GM23338 (cell line): ENCODE data around the gene TMEM30B. TPM values are rescaled to one million over a fixed set of nuclear protein-coding genes. Genes with fewer than 3 reads are reported as not detected.

Experiments
- ATAC-seq: fragments of 200-7000 bp; cut with Tn5 transposase; 3 replicates; pipeline ENCODE4 v1.9.1; 2020
- DNase-seq: peaks from one replicate; pipeline ENCODE4 v3.0.0-alpha.2; 2015; ENCODE audit warnings: low spot score
- H2AFZ ChIP-seq: fragments of 200-600 bp; sonication (generic); 2 replicates; pipeline ENCODE4 v1.8.0; 2016; ENCODE audit warnings: antibody characterized with exemption, mild to moderate bottlenecking, moderate library complexity
- H3F3A ChIP-seq: fragments of 200-600 bp; sonication (generic); replicated peaks from 2 replicates; pipeline ENCODE4 v1.8.0; 2017; ENCODE audit warnings: antibody characterized with exemption, mixed run types, low read depth
- H3K27ac ChIP-seq: fragments of 200-600 bp; sonication (generic); 2 replicates; pipeline ENCODE4 v1.6.1; 2016; ENCODE audit warnings: low read depth
- H3K27me3 ChIP-seq: fragments of 200-600 bp; sonication (generic); 2 replicates; pipeline ENCODE4 v1.8.0; 2016; ENCODE audit warnings: mild to moderate bottlenecking, mixed run types, moderate library complexity; ENCODE audit not compliant: insufficient read depth
- H3K36me3 ChIP-seq: fragments of 200-600 bp; sonication (generic); 2 replicates; pipeline ENCODE4 v1.8.0; 2016; ENCODE audit warnings: mild to moderate bottlenecking; ENCODE audit not compliant: insufficient read depth
- H3K4me1 ChIP-seq: fragments of 200-600 bp; sonication (generic); 2 replicates; pipeline ENCODE4 v1.8.0; 2016; ENCODE audit warnings: mild to moderate bottlenecking, moderate library complexity; ENCODE audit not compliant: insufficient read depth
- H3K4me2 ChIP-seq: fragments of 200-600 bp; sonication (generic); 2 replicates; pipeline ENCODE4 v1.7.1; 2017; ENCODE audit warnings: mixed run types
- H3K4me3 ChIP-seq: fragments of 200-600 bp; sonication (generic); 2 replicates; pipeline ENCODE4 v1.6.1; 2016; ENCODE audit warnings: mixed run types
- H3K79me2 ChIP-seq: fragments of 200-600 bp; sonication (generic); replicated peaks from 2 replicates; pipeline ENCODE4 v1.8.0; 2017; ENCODE audit warnings: mild to moderate bottlenecking; ENCODE audit not compliant: insufficient read depth
- H3K9me2 ChIP-seq: fragments of 200-600 bp; sonication (generic); 2 replicates; pipeline ENCODE4 v1.8.0; 2017; ENCODE audit not compliant: insufficient read depth
- H4K20me1 ChIP-seq: fragments of 200-600 bp; sonication (generic); replicated peaks from 2 replicates; pipeline ENCODE4 v1.8.0; 2017; ENCODE audit warnings: mild to moderate bottlenecking; ENCODE audit not compliant: insufficient read depth
- H3K27ac Mint-ChIP-seq: 2 replicates; pipeline ENCODE4 v1.8.0; 2020; ENCODE audit warnings: inconsistent platforms, mild to moderate bottlenecking, moderate library complexity, mixed read lengths
- H3K27me3 Mint-ChIP-seq: 3 replicates; pipeline ENCODE4 v1.8.0; 2022; ENCODE audit warnings: low read depth, mild to moderate bottlenecking, moderate library complexity, mixed read lengths, inconsistent platforms; ENCODE audit not compliant: insufficient read depth, poor library complexity
- H3K36me3 Mint-ChIP-seq: 3 replicates; pipeline ENCODE4 v1.8.0; 2021; ENCODE audit warnings: low read depth, mild to moderate bottlenecking, inconsistent platforms, moderate library complexity, mixed read lengths
- H3K4me1 Mint-ChIP-seq: 3 replicates; pipeline ENCODE4 v1.8.0; 2020; ENCODE audit warnings: mild to moderate bottlenecking, inconsistent platforms, mixed read lengths
- H3K4me3 Mint-ChIP-seq: 3 replicates; pipeline ENCODE4 v1.8.0; 2021; ENCODE audit warnings: moderate library complexity, mild to moderate bottlenecking, inconsistent platforms, mixed read lengths
- H3K9me3 Mint-ChIP-seq: 3 replicates; pipeline ENCODE4 v1.8.0; 2020; ENCODE audit warnings: moderate library complexity, mild to moderate bottlenecking, inconsistent platforms, mixed read lengths
- CREB1 ChIP-seq: fragments of 250-450 bp; sonication (Bioruptor Pico); IDR thresholded peaks from 2 replicates; pipeline ENCODE4 v1.5.0; 2020; ENCODE audit warnings: low read depth, mild to moderate bottlenecking, moderate library complexity
- CTCF ChIP-seq, 2 experiments: fragments of 200-600 bp in 1 of 2; sonication (generic) in 1 of 2; conservative IDR thresholded peaks; 2 replicates each; pipeline versions ENCODE4 v1.5.1 to v1.6.1; 2016 to 2017; ENCODE audit warnings: antibody characterized with exemption in 2 of 2, low read depth in 2 of 2, mild to moderate bottlenecking in 2 of 2, moderate library complexity in 1 of 2
- EZH2 ChIP-seq: fragments of 200-600 bp; sonication (generic); IDR thresholded peaks from one replicate; pipeline ENCODE4 v1.8.0; 2017; ENCODE audit warnings: antibody characterized with exemption, mild to moderate bottlenecking, low read depth; ENCODE audit not compliant: unreplicated experiment
- EZH2phosphoT487 ChIP-seq: fragments of 200-600 bp; sonication (generic); IDR thresholded peaks from one replicate; pipeline ENCODE4 v1.8.1; 2018; ENCODE audit warnings: antibody characterized with exemption; ENCODE audit not compliant: unreplicated experiment
- NANOG ChIP-seq: IDR thresholded peaks from 2 replicates; pipeline ENCODE4 v1.6.1; 2016; ENCODE audit warnings: antibody characterized with exemption, borderline replicate concordance
- POLR2AphosphoS5 ChIP-seq: IDR thresholded peaks from 2 replicates; pipeline ENCODE4 v1.6.1; 2016; ENCODE audit warnings: antibody characterized with exemption, low read depth
- REST ChIP-seq: IDR thresholded peaks from one replicate; pipeline ENCODE4 v1.6.1; 2018; ENCODE audit warnings: antibody characterized with exemption; ENCODE audit not compliant: unreplicated experiment
- ZNF331 ChIP-seq: fragments of 250-450 bp; sonication (Bioruptor Pico); IDR thresholded peaks from 2 replicates; pipeline ENCODE4 v1.5.0; 2020; ENCODE audit warnings: low read depth, mild to moderate bottlenecking, moderate library complexity
- ZNF462 ChIP-seq: fragments of 250-450 bp; sonication (Bioruptor Pico); IDR thresholded peaks from 2 replicates; pipeline ENCODE4 v1.5.0; 2020; ENCODE audit warnings: mild to moderate bottlenecking, moderate library complexity
- long read RNA-seq: library from polyadenylated mRNA; unstranded; transcript quantifications from one replicate; pipeline ENCODE4 v2.0.0, GENCODE V29; 2020; ENCODE audit not compliant: unreplicated experiment
- polyA plus RNA-seq: library from polyadenylated mRNA; unstranded; fragments of >200 nt; fragmentation: Nextera tagmentation; extraction: Ambion mirVana; gene quantifications from 2 replicates; pipeline ENCODE4 v1.2.1, GENCODE V29; 2016
- total RNA-seq: library from RNA; depleted of rRNA; stranded (reverse); fragments of >200 nt; shearing (Covaris generic); gene quantifications from 2 replicates; pipeline ENCODE4 v1.2.3, GENCODE V29; 2014; rRNA removed

Gene TMEM30B
- total RNA-seq (12.8 and 22.9 TPM in 2 replicates), polyA plus RNA-seq (7.2 and 7.4 TPM in 2 replicates)
- long read RNA-seq, full-length matches to known transcripts, result 1 of 1 reads
- long read RNA-seq, partial matches to known transcripts, result 0 of 1 reads
- long read RNA-seq, other reads (novel, unspliced or antisense), result 0 of 1 reads

- Mint-ChIP-seq H3K36me3 (no peaks in the 10 kb centered on the region), H3K27ac (peak within 1 kb of the TSS; percentile 92; the same call in 1 of the 2 replicates), H3K4me3 (peak within 1 kb of the TSS; percentile 85), H3K9me3 (no peaks in the 10 kb centered on the region), H3K4me1 (peaks cover 12% of the 10 kb centered on the region), H3K27me3 (peaks cover 26% of the 10 kb centered on the region)
- TF ChIP-seq POLR2AphosphoS5 (peak; percentile 67), NANOG (no peak), REST (no peak), EZH2phosphoT487 (no peak), EZH2 (no peak), CTCF (conservative IDR thresholded peaks at IDR 0.05; ENCODE audit: low read depth in 2 of 2) (no peak), ZNF462 (CRISPR knock-in tag) (no peak), CREB1 (CRISPR knock-in tag) (no peak; the same call in 1 of the 2 replicates), ZNF331 (CRISPR knock-in tag) (no peak)
- Histone ChIP-seq H3K27me3 (peaks cover 26% of the 10 kb centered on the region), H3F3A (no peaks in the 10 kb centered on the region), H3K4me3 (peak within 1 kb of the TSS; percentile 68), H3K79me2 (no peaks in the 10 kb centered on the region), H3K9me2 (no peaks in the 10 kb centered on the region), H2AFZ (peak within 1 kb of the TSS; percentile 84), H3K36me3 (no peaks in the 10 kb centered on the region), H3K27ac (no peak within 1 kb of the TSS), H3K4me2 (peak within 1 kb of the TSS; percentile 72), H3K4me1 (peaks cover 13% of the 10 kb centered on the region), H4K20me1 (peaks cover 7% of the 10 kb centered on the region)
- DNase-seq, result peak; percentile 96
- ATAC-seq, result peak; percentile 91
Measured at GRCh38 chr14:61281186-61281947, at the start of gene TMEM30B. TSS of gene TMEM30B (minus strand) at chr14:61281338. CDS start at chr14:61281147, 191 bp downstream.
